SU-DHL-6 (cell line): ENCODE data around the gene DHCR24.
"Not testable (repeated sequence)": the region's sequence is repeated elsewhere in the genome, so short reads cannot be mapped to it uniquely, and the experiment has no call there.

Experiments used
- H2AFZ ChIP-seq: fragments of 200-600 bp; sonication (generic); 2 replicates; pipeline ENCODE4 v1.6.1; 2014; ENCODE audit warnings: low read depth, mild to moderate bottlenecking, moderate library complexity, mixed read lengths, antibody characterized with exemption, low read length; ENCODE audit not compliant: severe bottlenecking
- H3F3A ChIP-seq: fragments of 200-600 bp; shearing (Covaris generic); 2 replicates; pipeline ENCODE4 v1.6.0; 2016; ENCODE audit warnings: antibody characterized with exemption, mild to moderate bottlenecking; ENCODE audit not compliant: insufficient read depth
- H3K27ac ChIP-seq: fragments of 200-600 bp; sonication (generic); 2 replicates; pipeline ENCODE4 v1.5.1; 2016; ENCODE audit warnings: low read depth, mild to moderate bottlenecking, low read length, moderate library complexity, mixed read lengths
- H3K27me3 ChIP-seq: fragments of 200-600 bp; sonication (generic), shearing (Covaris generic); 2 replicates; pipeline ENCODE4 v1.6.0; 2014; ENCODE audit warnings: mild to moderate bottlenecking, low read length
- H3K36me3 ChIP-seq: fragments of 200-600 bp; sonication (generic); 2 replicates; pipeline ENCODE4 v1.6.1; 2014; ENCODE audit warnings: mild to moderate bottlenecking, low read length, mixed read lengths
- H3K4me2 ChIP-seq: fragments of 300-600, 200-600 bp; shearing (Covaris generic), sonication (generic); 2 replicates; pipeline ENCODE4 v1.6.0; 2014; ENCODE audit warnings: low read length, low read depth, mild to moderate bottlenecking; ENCODE audit not compliant: poor library complexity, severe bottlenecking
- H3K4me3 ChIP-seq: fragments of 200-600 bp; sonication (generic); 2 replicates; pipeline ENCODE4 v1.5.1; 2014; ENCODE audit warnings: antibody characterized with exemption, low read length, mild to moderate bottlenecking, mixed read lengths; ENCODE audit not compliant: insufficient read depth, poor library complexity, severe bottlenecking
- H3K79me2 ChIP-seq: fragments of 200-600 bp; sonication (generic); 2 replicates; pipeline ENCODE4 v1.6.1; 2014; ENCODE audit warnings: mild to moderate bottlenecking, low read length, moderate library complexity; ENCODE audit not compliant: insufficient read depth
- H3K9ac ChIP-seq: fragments of 200-600 bp; sonication (generic); 2 replicates; pipeline ENCODE4 v1.7.0; 2014; ENCODE audit warnings: mild to moderate bottlenecking, low read length
- H3K9me2 ChIP-seq: fragments of 200-600 bp; sonication (generic); replicated peaks from 2 replicates; pipeline ENCODE4 v1.6.1; 2014; ENCODE audit warnings: low read length; ENCODE audit not compliant: insufficient read depth
- H3K9me3 ChIP-seq: fragments of 200-600 bp; sonication (generic); 2 replicates; pipeline ENCODE4 v1.6.1; 2014; ENCODE audit warnings: low read length, mixed read lengths; ENCODE audit not compliant: insufficient read depth
- H4K20me1 ChIP-seq: fragments of 200-600 bp; sonication (generic); 2 replicates; pipeline ENCODE4 v1.6.1; 2014; ENCODE audit warnings: low read depth, mild to moderate bottlenecking, antibody characterized with exemption, low read length, moderate library complexity, mixed read lengths
- EZH2phosphoT487 ChIP-seq: fragments of 200-600 bp; sonication (generic), shearing (Covaris generic); conservative IDR thresholded peaks from 2 replicates; pipeline ENCODE4 v1.6.1; 2018; ENCODE audit warnings: mild to moderate bottlenecking, antibody characterized with exemption, low read length, moderate library complexity, mixed read lengths
- TF ChIP-seq, protein P1 (sequence below): fragments of 200-600 bp; sonication (generic); IDR thresholded peaks from one replicate; pipeline ENCODE4 v1.5.1; 2017; ENCODE audit warnings: antibody characterized with exemption, mild to moderate bottlenecking, low read length, moderate library complexity; ENCODE audit not compliant: insufficient read depth, poor library complexity, severe bottlenecking

Gene DHCR24

GRCh38 chr1:54922040-54922761 lies 35.2 kb upstream of the DHCR24 start:
- H4K20me1 ChIP-seq, result no peaks in the 10 kb centered on the region
- no peak overlapping the region for H3K9ac ChIP-seq
- H3K9me2 ChIP-seq, result no peaks in the 10 kb centered on the region
- no peaks in the 10 kb centered on the region for H3F3A ChIP-seq
- H3K27me3 ChIP-seq, result no peaks in the 10 kb centered on the region
- H3K4me3 ChIP-seq, result no peak overlapping the region
- no peaks in the 10 kb centered on the region for H3K79me2 ChIP-seq
- no peaks in the 10 kb centered on the region for H3K36me3 ChIP-seq
- TF ChIP-seq, protein P1, sequence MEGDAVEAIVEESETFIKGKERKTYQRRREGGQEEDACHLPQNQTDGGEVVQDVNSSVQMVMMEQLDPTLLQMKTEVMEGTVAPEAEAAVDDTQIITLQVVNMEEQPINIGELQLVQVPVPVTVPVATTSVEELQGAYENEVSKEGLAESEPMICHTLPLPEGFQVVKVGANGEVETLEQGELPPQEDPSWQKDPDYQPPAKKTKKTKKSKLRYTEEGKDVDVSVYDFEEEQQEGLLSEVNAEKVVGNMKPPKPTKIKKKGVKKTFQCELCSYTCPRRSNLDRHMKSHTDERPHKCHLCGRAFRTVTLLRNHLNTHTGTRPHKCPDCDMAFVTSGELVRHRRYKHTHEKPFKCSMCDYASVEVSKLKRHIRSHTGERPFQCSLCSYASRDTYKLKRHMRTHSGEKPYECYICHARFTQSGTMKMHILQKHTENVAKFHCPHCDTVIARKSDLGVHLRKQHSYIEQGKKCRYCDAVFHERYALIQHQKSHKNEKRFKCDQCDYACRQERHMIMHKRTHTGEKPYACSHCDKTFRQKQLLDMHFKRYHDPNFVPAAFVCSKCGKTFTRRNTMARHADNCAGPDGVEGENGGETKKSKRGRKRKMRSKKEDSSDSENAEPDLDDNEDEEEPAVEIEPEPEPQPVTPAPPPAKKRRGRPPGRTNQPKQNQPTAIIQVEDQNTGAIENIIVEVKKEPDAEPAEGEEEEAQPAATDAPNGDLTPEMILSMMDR, result no peak
- no peak for TF ChIP-seq EZH2phosphoT487
- H3K4me2 ChIP-seq, result no peak overlapping the region
- H3K27ac ChIP-seq, result no peak overlapping the region
- no peak overlapping the region for H2AFZ ChIP-seq
- H3K9me3 ChIP-seq, result no peaks in the 10 kb centered on the region

- Histone ChIP-seq H3K27me3 (no peaks in the 10 kb centered on the region), H3K9me3 (no peaks in the 10 kb centered on the region), H3K27ac (no peak overlapping the region), H3K4me2 (no peak overlapping the region), H2AFZ (no peak overlapping the region), H3K4me3 (no peak overlapping the region), H3K9me2 (no peaks in the 10 kb centered on the region), H3K9ac (no peak overlapping the region), H3F3A (no peaks in the 10 kb centered on the region), H3K36me3 (no peaks in the 10 kb centered on the region), H4K20me1 (no peaks in the 10 kb centered on the region), H3K79me2 (no peaks in the 10 kb centered on the region)
- TF ChIP-seq, protein P1, result no peak
- TF ChIP-seq EZH2phosphoT487, result no peak
Measured at GRCh38 chr1:54919367-54920359, 32.7 kb upstream of the DHCR24 start.

DNA sequence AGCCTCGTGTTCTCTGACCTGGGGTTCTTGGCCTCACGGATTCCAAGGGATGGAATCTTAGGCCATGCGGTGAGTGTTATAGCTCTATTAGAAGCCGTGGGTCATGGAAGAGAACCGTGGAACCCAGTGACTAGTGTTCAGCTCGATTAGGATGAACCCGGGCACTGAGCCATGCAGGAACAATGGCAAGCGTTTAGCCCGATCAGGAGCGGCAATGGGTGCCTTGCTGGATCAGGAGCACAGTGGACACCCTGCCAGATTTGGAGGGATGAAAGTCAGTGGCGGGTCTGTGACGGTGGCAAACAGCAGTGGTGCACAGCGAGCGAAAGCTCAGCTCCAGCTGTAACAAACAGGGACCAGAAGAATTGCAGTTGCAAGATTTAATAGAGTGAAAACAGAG lies 24.1 kb upstream of the DHCR24 start:
- not testable (repeated sequence) for H3K4me2 ChIP-seq, H4K20me1 ChIP-seq, H3F3A ChIP-seq, H3K36me3 ChIP-seq, H3K27ac ChIP-seq, H3K9me3 ChIP-seq, H3K4me3 ChIP-seq, H3K9ac ChIP-seq, H3K27me3 ChIP-seq, H3K79me2 ChIP-seq, H2AFZ ChIP-seq, H3K9me2 ChIP-seq

DNA sequence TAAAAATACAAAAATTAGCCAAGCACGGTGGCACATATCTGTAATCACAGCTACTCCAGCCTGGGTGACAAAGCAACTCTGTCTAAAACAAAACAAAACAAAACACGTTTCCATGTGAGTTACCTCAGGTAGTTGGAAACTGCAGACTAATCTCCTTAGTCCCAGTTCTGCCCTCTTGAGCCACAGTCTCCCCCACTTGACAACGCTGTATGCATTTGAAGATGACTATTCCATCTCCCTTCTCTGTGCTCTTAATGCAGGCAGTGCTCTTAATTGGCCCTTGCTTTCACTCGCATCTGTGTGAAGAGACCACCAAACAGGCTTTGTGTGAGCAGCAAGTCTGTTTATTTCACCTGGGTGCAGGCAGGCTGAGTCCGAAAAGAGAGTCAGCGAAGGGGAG lies 19.6 kb upstream of the DHCR24 start:
- Histone ChIP-seq H3K9ac (no peak overlapping the region), H3K36me3 (no peaks in the 10 kb centered on the region), H3K27me3 (no peaks in the 10 kb centered on the region), H3K4me3 (no peak overlapping the region), H4K20me1 (no peaks in the 10 kb centered on the region), H3K9me3 (no peaks in the 10 kb centered on the region), H3K79me2 (no peaks in the 10 kb centered on the region), H3K27ac (no peak overlapping the region), H2AFZ (no peak overlapping the region), H3F3A (no peaks in the 10 kb centered on the region), H3K9me2 (no peaks in the 10 kb centered on the region), H3K4me2 (no peak overlapping the region)
- TF ChIP-seq EZH2phosphoT487, result no peak
- TF ChIP-seq, protein P1, result no peak
